Naive thymus-derived CD4-positive, alpha-beta T cell (primary cell): ENCODE data around the gene GASK1B. TPM values are rescaled to one million over a fixed set of nuclear protein-coding genes. Genes with fewer than 3 reads are reported as not detected.

Experiments
- ATAC-seq: fragments of 150-1000 bp; cut with Tn5 transposase; 2 replicates; pipeline ENCODE4 v1.10.0; 2021; ENCODE audit warnings: mild to moderate bottlenecking, moderate library complexity
- CTCF ChIA-PET: fragments of 350-600 bp; sonication (Branson Sonifier 250); formaldehyde crosslinking; loops from one replicate; lab custom pipeline; 2021; ENCODE audit warnings: antibody characterized with exemption; lab: Charles Lee
- POLR2A ChIA-PET: fragments of 350-600 bp; sonication (Branson Sonifier 250); formaldehyde crosslinking; loops from one replicate; lab custom pipeline; 2021; ENCODE audit warnings: antibody characterized with exemption, inconsistent platforms; lab: Charles Lee
- DNase-seq, 9 donors: peaks; one replicate each; pipeline versions ENCODE4 v3.0.0 to v3.0.0-alpha.2; 2020 to 2022; ENCODE audit warnings: mixed read lengths in 1 of 9
- H3K27ac ChIP-seq: one replicate; pipeline ENCODE4 v1.7.0; 2013; ENCODE audit warnings: mild to moderate bottlenecking, low read depth, low read length, moderate library complexity
- H3K27me3 ChIP-seq, 2 donors: one replicate each; pipeline ENCODE4 v1.7.0; 2013; ENCODE audit warnings: low read length in 2 of 2, mild to moderate bottlenecking in 2 of 2, moderate library complexity in 2 of 2; ENCODE audit not compliant: control insufficient read depth in 2 of 2, insufficient read depth in 2 of 2
- H3K36me3 ChIP-seq, 3 experiments: 1 replicate in 2 of 3; 2 replicates in 1 of 3; pipeline ENCODE4 v1.7.0; 2013; ENCODE audit warnings: low read length in 3 of 3, mild to moderate bottlenecking in 3 of 3, moderate library complexity in 1 of 3; ENCODE audit not compliant: insufficient read depth in 3 of 3, control insufficient read depth in 2 of 3
- H3K4me1 ChIP-seq, 2 donors: one replicate each; pipeline ENCODE4 v1.7.0; 2013; ENCODE audit warnings: low read length in 2 of 2, mild to moderate bottlenecking in 2 of 2, moderate library complexity in 1 of 2; ENCODE audit not compliant: control insufficient read depth in 2 of 2, insufficient read depth in 2 of 2
- H3K4me3 ChIP-seq: 2 replicates; pipeline ENCODE4 v1.7.0; 2013; ENCODE audit warnings: mild to moderate bottlenecking, low read length
- H3K9me3 ChIP-seq, 3 experiments: 1 replicate in 2 of 3; 2 replicates in 1 of 3; pipeline ENCODE4 v1.7.0; 2013; ENCODE audit warnings: low read length in 3 of 3; ENCODE audit not compliant: control insufficient read depth in 2 of 3
- H3K27ac Mint-ChIP-seq, 9 donors: one replicate each; pipeline ENCODE4 v1.8.0; 2020 to 2022; ENCODE audit warnings: mixed read lengths in 9 of 9, mild to moderate bottlenecking in 8 of 9, moderate library complexity in 5 of 9, inconsistent platforms in 2 of 9
- H3K27me3 Mint-ChIP-seq, 5 donors: one replicate each; pipeline ENCODE4 v1.8.0; 2021 to 2022; ENCODE audit warnings: mixed read lengths in 5 of 5, mild to moderate bottlenecking in 1 of 5
- H3K36me3 Mint-ChIP-seq, 5 donors: one replicate each; pipeline ENCODE4 v1.8.0; 2020 to 2022; ENCODE audit warnings: mixed read lengths in 5 of 5, mild to moderate bottlenecking in 3 of 5, inconsistent platforms in 1 of 5
- H3K4me1 Mint-ChIP-seq, 7 donors: one replicate each; pipeline ENCODE4 v1.8.0; 2020 to 2022; ENCODE audit warnings: mixed read lengths in 7 of 7, mild to moderate bottlenecking in 3 of 7, inconsistent platforms in 1 of 7
- H3K4me3 Mint-ChIP-seq, 10 donors: one replicate each; pipeline ENCODE4 v1.8.0; 2020 to 2022; ENCODE audit warnings: mild to moderate bottlenecking in 10 of 10, mixed read lengths in 10 of 10, moderate library complexity in 6 of 10, inconsistent platforms in 2 of 10
- H3K9me3 Mint-ChIP-seq, 11 donors: one replicate each; pipeline ENCODE4 v1.8.0; 2020 to 2022; ENCODE audit warnings: mixed read lengths in 11 of 11, mild to moderate bottlenecking in 4 of 11, inconsistent platforms in 1 of 11, moderate library complexity in 1 of 11
- intact Hi-C, 2 donors: fragments of 100-400 bp; cut with micrococcal nuclease; formaldehyde crosslinking; loops; one replicate each; pipeline ENCODE4 v1.15.1; 2023
- polyA plus RNA-seq, 2 donors: library from polyadenylated mRNA; unstranded; fragments of 300-500 nt; fragmentation: Illumina TruSeq; gene quantifications; one replicate each; pipeline ENCODE4 v1.2.3, GENCODE V29; 2021
- total RNA-seq, 6 experiments: library from RNA in 5 of 6; stranded (reverse) in 5 of 6; gene quantifications; 1 replicate in 5 of 6; 2 replicates in 1 of 6; pipeline ENCODE4 v1.2.3 and lab custom pipeline; 2021 to 2026

Gene GASK1B
- total and polyA plus RNA-seq, 7 experiments from 2014 or later: 0.06 to 28.2 (median 1.1) TPM; not detected in 1

- no peak overlapping the region for H3K27ac Mint-ChIP-seq
These were observed 41.8 kb downstream of the GASK1B start for GRCh38 chr4:158131027-158131426.

GRCh38 chr4:158130204-158130603, 42.6 kb downstream of the GASK1B start:
- Mint-ChIP-seq H3K4me3 (no peak overlapping the region), H3K27me3 (peaks cover 0 to 6% (median 0%) of the 10 kb centered on the region in 5 donors), H3K36me3 (no peaks in the 10 kb centered on the region), H3K9me3 (peaks cover 0 to 5% (median 0%) of the 10 kb centered on the region in 11 donors), H3K4me1 (no peaks in the 10 kb centered on the region), H3K27ac (no peak overlapping the region)
- no peak for ATAC-seq
- CTCF ChIA-PET: interaction anchor here (0.6 kb wide), 1 partner anchor 29 kb away, joined by 7 read pairs; no protein-coding TSS in a partner anchor
- POLR2A ChIA-PET: no interaction called here
- Histone ChIP-seq H3K9me3 (no peaks in the 10 kb centered on the region), H3K36me3 (no peaks in the 10 kb centered on the region), H3K27ac (no peak overlapping the region), H3K4me1 (no peaks in the 10 kb centered on the region), H3K27me3 (no peaks in the 10 kb centered on the region), H3K4me3 (no peak overlapping the region)
- DNase-seq: no peak
- intact Hi-C loops: no loop called here

More at GRCh38 chr4:158131027-158131426, 41.8 kb downstream of the GASK1B start:
- no peak overlapping the region for H3K4me3 ChIP-seq
- CTCF ChIA-PET: no interaction called here
- no peaks in the 10 kb centered on the region for H3K27me3 ChIP-seq
- H3K27ac ChIP-seq: no peak overlapping the region
- H3K36me3 ChIP-seq: no peaks in the 10 kb centered on the region
- DNase-seq (no peak), ATAC-seq (no peak)
- no peaks in the 10 kb centered on the region for H3K9me3 ChIP-seq
- POLR2A ChIA-PET: no interaction called here
- Mint-ChIP-seq H3K4me1 (no peaks in the 10 kb centered on the region), H3K36me3 (no peaks in the 10 kb centered on the region), H3K27me3 (peaks cover 0 to 6% (median 0%) of the 10 kb centered on the region in 5 donors), H3K4me3 (no peak overlapping the region), H3K9me3 (peaks cover 0 to 5% (median 0%) of the 10 kb centered on the region in 11 donors)
- H3K4me1 ChIP-seq: no peaks in the 10 kb centered on the region
- intact Hi-C loops: no loop called here

- no peak overlapping the region for H3K4me3 Mint-ChIP-seq
- no peak overlapping the region for H3K27ac Mint-ChIP-seq
- H3K9me3 Mint-ChIP-seq: peaks cover 0 to 5% (median 0%) of the 10 kb centered on the region in 11 donors
- no peaks in the 10 kb centered on the region for H3K4me1 ChIP-seq
- no peaks in the 10 kb centered on the region for H3K36me3 Mint-ChIP-seq
- H3K36me3 ChIP-seq: no peaks in the 10 kb centered on the region
- ChIA-PET CTCF (interaction anchor here (0.6 kb wide), 1 partner anchor 29 kb away, joined by 7 read pairs; no protein-coding TSS in a partner anchor), POLR2A (no interaction called here)
- H3K4me3 ChIP-seq: no peak overlapping the region
- no peaks in the 10 kb centered on the region for H3K27me3 ChIP-seq
- DNase-seq (no peak), ATAC-seq (no peak)
- no peaks in the 10 kb centered on the region for H3K4me1 Mint-ChIP-seq
- no peaks in the 10 kb centered on the region for H3K9me3 ChIP-seq
- intact Hi-C loops: loop anchor here in 1 of 2 donors (10.0 kb wide), 1 partner anchor 235 kb away; no protein-coding TSS in a partner anchor
- H3K27ac ChIP-seq: no peak overlapping the region
- peaks cover 0 to 6% (median 0%) of the 10 kb centered on the region in 5 donors for H3K27me3 Mint-ChIP-seq
These were observed 43.1 kb downstream of the GASK1B start for GRCh38 chr4:158129694-158130093.

GRCh38 chr4:158128540-158128939, 44.3 kb downstream of the GASK1B start:
- Mint-ChIP-seq H3K4me3 (no peak overlapping the region), H3K27me3 (peaks cover 0 to 6% (median 0%) of the 10 kb centered on the region in 5 donors), H3K9me3 (peaks cover 0 to 5% (median 0%) of the 10 kb centered on the region in 11 donors), H3K36me3 (no peaks in the 10 kb centered on the region), H3K27ac (no peak overlapping the region), H3K4me1 (no peaks in the 10 kb centered on the region)
- Histone ChIP-seq H3K4me3 (no peak overlapping the region), H3K9me3 (no peaks in the 10 kb centered on the region), H3K27ac (no peak overlapping the region), H3K4me1 (no peaks in the 10 kb centered on the region), H3K27me3 (no peaks in the 10 kb centered on the region), H3K36me3 (no peaks in the 10 kb centered on the region)
- ChIA-PET POLR2A (no interaction called here), CTCF (no interaction called here)
- no peak for DNase-seq
- intact Hi-C loops: loop anchor here in 1 of 2 donors (10.0 kb wide), 1 partner anchor 236 kb away; no protein-coding TSS in a partner anchor
- ATAC-seq: no peak

GRCh38 chr4:158125310-158125709, 47.5 kb downstream of the GASK1B start:
- Histone ChIP-seq H3K4me1 (no peaks in the 10 kb centered on the region), H3K27me3 (no peaks in the 10 kb centered on the region), H3K36me3 (no peaks in the 10 kb centered on the region), H3K4me3 (no peak overlapping the region), H3K27ac (no peak overlapping the region), H3K9me3 (no peaks in the 10 kb centered on the region)
- DNase-seq (no peak), ATAC-seq (no peak)
- H3K4me3 Mint-ChIP-seq: no peak overlapping the region
- ChIA-PET POLR2A (no interaction called here), CTCF (no interaction called here)
- peaks cover 0 to 3% (median 0%) of the 10 kb centered on the region in 11 donors for H3K9me3 Mint-ChIP-seq
- H3K36me3 Mint-ChIP-seq: no peaks in the 10 kb centered on the region
- H3K27me3 Mint-ChIP-seq: peaks cover 0 to 4% (median 0%) of the 10 kb centered on the region in 5 donors
- intact Hi-C loops: loop anchor here in 1 of 2 donors (10.0 kb wide), 1 partner anchor 239 kb away; no protein-coding TSS in a partner anchor
- no peak overlapping the region for H3K27ac Mint-ChIP-seq
- H3K4me1 Mint-ChIP-seq: no peaks in the 10 kb centered on the region

Other genes starting within 250 kb of the GASK1B start
- gene TMEM144, start 37.5 kb upstream of the GASK1B start, total RNA-seq: 1 to 10 TPM in 1 of 5 experiments, under 1 TPM in 3, not detected in 1; 0.34 to 3.4 (median 0.45) TPM
- not detected for gene TMEM144, start 37.5 kb upstream of the GASK1B start, polyA plus RNA-seq